Mucosa of descending colon (tissue), 3 donors: Measurements from ENCODE around the gene GALR2. TPM values are rescaled to one million over a fixed set of nuclear protein-coding genes. Genes with fewer than 3 reads are reported as not detected.

Source experiments
- ATAC-seq: fragments of 200-7000 bp; cut with Tn5 transposase; one replicate; pipeline ENCODE4 v1.9.1; 2020; ENCODE audit warnings: mild to moderate bottlenecking, moderate library complexity
- DNase-seq, 3 donors: peaks; one replicate each; pipeline ENCODE4 v3.0.0-alpha.2; 2020
- H3K36me3 ChIP-seq: fragments of 200-600 bp; one replicate; pipeline ENCODE4 v1.8.0; 2021; ENCODE audit warnings: low read depth, mild to moderate bottlenecking
- H3K4me1 ChIP-seq: fragments of 200-600 bp; one replicate; pipeline ENCODE4 v1.8.0; 2021; ENCODE audit warnings: low read depth, mild to moderate bottlenecking
- H3K4me3 ChIP-seq: fragments of 200-600 bp; one replicate; pipeline ENCODE4 v1.8.0; 2021; ENCODE audit warnings: mild to moderate bottlenecking
- H3K9me3 ChIP-seq: fragments of 200-600 bp; one replicate; pipeline ENCODE4 v1.8.0; 2021; ENCODE audit warnings: mild to moderate bottlenecking
- CTCF ChIP-seq: fragments of 200-600 bp; IDR thresholded peaks from one replicate; pipeline ENCODE4 v1.8.0; 2022; ENCODE audit warnings: antibody characterized with exemption, mild to moderate bottlenecking
- intact Hi-C, 2 donors: fragments of 100-400 bp; cut with DNase I in 1 of 2; cut with micrococcal nuclease in 1 of 2; formaldehyde crosslinking; loops; one replicate each; pipeline versions ENCODE4 v1.11.0 to v1.11.1; 2022; cut with DNase I, micrococcal nuclease
- long read RNA-seq, 2 donors: library from polyadenylated mRNA; unstranded; transcript quantifications; one replicate each; pipeline ENCODE4 v2.0.0, GENCODE V29; 2019 to 2021
- total RNA-seq, 3 donors: library from RNA; stranded (reverse); fragmentation: NEBNext Ultra II Directional in 2 of 3; extraction: Animal tissue kit (Norgen Biotek cat#: 25700) in 2 of 3; gene quantifications; one replicate each; pipeline versions ENCODE4 v1.2.1 to v1.2.4, GENCODE V29; 2021 to 2023
- donor health status: DM: no; HTN: no; CAD: no; lungs with moderate emphysema.
- donor health status: DM: no; HTN: no; CAD: no.
- donor health status: DM: no; HTN: yes; CAD: no.

GALR2 gene
- 1 to 10 TPM in 1 of 3 donors, not detected in 2; 4.2 TPM for total RNA-seq
- long read RNA-seq, donor 1, transcript GALR2-201 (2 exons, 1,364 nt) = major isoform, 8 of 8 reads
- long read RNA-seq, donor 1, partial matches to known transcripts = 0 of 8 reads
- long read RNA-seq, donor 1, other reads (novel, unspliced or antisense) = 0 of 8 reads
- long read RNA-seq, donor 2 = 0 reads

- TF ChIP-seq CTCF = no peak
- H3K36me3 ChIP-seq = no peaks in the 10 kb centered on the region
- ATAC-seq (no peak), DNase-seq (no peak)
- intact Hi-C loops = no loop called here
- H3K9me3 ChIP-seq = no peaks in the 10 kb centered on the region
- H3K4me3 ChIP-seq = no peak within 1 kb of the TSS
- H3K4me1 ChIP-seq = peaks cover 44% of the 10 kb centered on the region
Observed at GRCh38 chr17:76074390-76075363, at the start of gene GALR2. Gene GALR2 (plus strand): TSS chr17:76074781. CDS start chr17:76074884, 103 bp downstream.

GRCh38 chr17:76025294-76025693, 49.3 kb upstream of the GALR2 start:
- no peak overlapping the region for H3K4me3 ChIP-seq
- peaks cover 31% of the 10 kb centered on the region for H3K4me1 ChIP-seq
- DNase-seq = peak in 1 of 3 donors; percentile 32
- no peaks in the 10 kb centered on the region for H3K9me3 ChIP-seq
- TF ChIP-seq CTCF = no peak
- no peaks in the 10 kb centered on the region for H3K36me3 ChIP-seq
- ATAC-seq = no peak
- intact Hi-C loops = no loop called here

GRCh38 chr17:76026714-76027158, 47.8 kb upstream of the GALR2 start:
- DNase-seq (peak in 1 of 3 donors; percentile 47), ATAC-seq (peak; percentile 41)
- Histone ChIP-seq H3K36me3 (no peaks in the 10 kb centered on the region), H3K4me1 (peaks cover 31% of the 10 kb centered on the region), H3K9me3 (no peaks in the 10 kb centered on the region), H3K4me3 (no peak overlapping the region)
- TF ChIP-seq CTCF = no peak
- intact Hi-C loops = no loop called here

- DNase-seq (peak; percentile 91 to 94 (median 92)), ATAC-seq (peak; percentile 90)
- TF ChIP-seq CTCF = no peak
- Histone ChIP-seq H3K9me3 (no peaks in the 10 kb centered on the region), H3K36me3 (no peaks in the 10 kb centered on the region), H3K4me1 (peaks cover 31% of the 10 kb centered on the region), H3K4me3 (no peak within 1 kb of the TSS)
- intact Hi-C loops = no loop called here
Observed at GRCh38 chr17:76027159-76027839, 47.3 kb upstream of the GALR2 start, which contains the start of gene EVPL. Gene EVPL (minus strand): TSS chr17:76027306. CDS start chr17:76027198, 108 bp downstream.

- Histone ChIP-seq H3K4me3 (no peak overlapping the region), H3K9me3 (no peaks in the 10 kb centered on the region), H3K36me3 (no peaks in the 10 kb centered on the region), H3K4me1 (peaks cover 25% of the 10 kb centered on the region)
- peak; percentile 2 for ATAC-seq
- DNase-seq = no peak
- intact Hi-C loops = no loop called here
- no peak for TF ChIP-seq CTCF
Observed at GRCh38 chr17:76032073-76032779, 42.4 kb upstream of the GALR2 start.
